ENCODE measurements around the gene OR10A2.

DNA sequence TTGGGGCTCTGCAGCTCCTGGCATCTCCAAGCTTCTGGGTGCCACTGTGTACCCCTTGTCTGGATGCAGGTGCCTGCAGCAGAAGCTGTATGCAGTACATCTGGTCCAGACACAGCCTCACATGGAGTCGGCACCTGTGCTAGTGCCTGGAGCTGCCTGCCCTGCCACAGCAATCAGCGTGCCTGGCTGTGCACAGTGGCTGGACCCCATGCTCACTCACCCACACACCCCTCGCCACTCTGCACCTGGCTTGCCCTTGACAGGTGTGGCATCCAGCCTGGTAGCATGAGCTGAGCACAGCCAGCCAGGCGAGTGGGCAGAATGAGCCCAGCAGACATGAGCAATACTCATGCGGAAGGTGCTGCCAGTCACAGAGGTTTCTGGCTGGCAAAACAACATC is 43.9 kb upstream of the OR10A2 start:
- TF ChIP-seq CTCF (IDR thresholded peaks at IDR 0.05) = no peak
- TF ChIP-seq POLR2A (IDR thresholded peaks at IDR 0.05) = no peak
